Fibroblast of skin of right quadriceps (primary cell): ENCODE measurements around the gene HTR1D.
"Not testable (repeated sequence)": the region's sequence is repeated elsewhere in the genome, so short reads cannot be mapped to it uniquely, and the experiment has no call there.

Source experiments
- DNase-seq: peaks from one replicate; pipeline ENCODE4 v3.0.0-alpha.2; 2013

HTR1D gene

DNA sequence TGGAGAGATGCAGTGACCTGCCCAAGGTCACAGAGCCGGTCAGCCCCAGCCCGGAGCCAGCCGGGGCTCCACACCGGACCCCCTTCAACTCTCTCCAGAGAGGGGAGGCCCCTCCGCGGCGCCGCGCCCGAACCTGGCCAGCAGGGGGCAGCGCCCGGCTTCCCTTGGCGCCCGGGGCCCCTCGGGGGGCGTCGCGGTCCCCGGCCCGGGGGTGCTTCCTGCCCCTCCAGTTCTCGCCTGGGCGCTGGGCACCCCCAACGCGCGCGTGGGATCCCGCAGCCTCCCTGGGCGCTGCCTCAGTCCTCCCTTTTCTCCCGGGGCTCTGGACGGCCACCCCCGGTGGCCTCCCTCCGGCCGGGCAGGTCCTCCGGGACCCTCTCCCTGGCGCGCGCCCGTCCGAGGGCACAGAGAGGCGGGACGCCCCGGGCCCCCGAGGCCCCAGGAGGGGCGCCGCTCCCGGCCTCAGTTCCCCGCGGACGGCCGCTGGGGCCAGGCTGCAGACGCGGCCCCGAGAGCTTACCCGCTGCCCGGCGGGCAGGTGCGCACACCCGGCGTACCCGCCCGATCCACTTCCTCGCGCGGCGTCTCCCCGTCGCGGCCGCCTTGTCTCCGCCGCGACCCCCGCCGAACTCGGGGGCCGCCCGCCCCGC is 406 bp downstream of the HTR1D start:
- DNase-seq = no peak

DNA sequence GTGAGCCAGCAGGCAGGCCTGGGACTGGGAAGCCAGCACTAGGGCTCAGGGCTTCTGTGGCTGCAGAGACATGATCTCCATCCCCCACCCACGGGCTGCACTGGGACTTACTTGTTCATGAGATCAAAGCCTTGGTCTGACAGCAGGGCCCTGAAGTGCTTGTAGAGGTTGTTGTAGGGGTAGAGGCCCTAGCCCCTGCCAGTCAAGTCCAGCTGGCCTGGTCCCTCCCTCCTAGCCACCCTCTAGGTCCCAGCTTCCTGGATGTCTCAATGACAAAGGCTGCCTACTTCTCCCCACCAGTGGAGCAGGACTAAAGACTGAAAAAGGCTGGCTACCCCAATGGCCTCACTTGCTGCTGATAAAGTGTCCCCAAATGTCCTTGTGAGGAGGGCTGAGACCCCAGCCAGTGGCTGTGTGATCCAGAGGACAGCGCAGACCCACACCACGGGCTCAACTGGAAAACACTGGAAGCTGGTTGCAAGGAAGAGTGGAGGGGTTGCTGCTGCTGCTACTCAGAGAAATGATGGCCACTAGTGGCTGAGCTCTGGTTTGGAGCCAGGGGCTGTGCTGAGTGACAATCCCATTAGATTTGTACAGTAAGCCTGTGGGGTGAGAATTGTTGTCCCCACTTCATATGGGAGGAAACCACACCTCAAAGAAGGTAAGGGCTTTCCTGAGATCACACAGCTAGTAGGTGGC is 1.4 kb downstream of the HTR1D start:
- DNase-seq = no peak

DNA sequence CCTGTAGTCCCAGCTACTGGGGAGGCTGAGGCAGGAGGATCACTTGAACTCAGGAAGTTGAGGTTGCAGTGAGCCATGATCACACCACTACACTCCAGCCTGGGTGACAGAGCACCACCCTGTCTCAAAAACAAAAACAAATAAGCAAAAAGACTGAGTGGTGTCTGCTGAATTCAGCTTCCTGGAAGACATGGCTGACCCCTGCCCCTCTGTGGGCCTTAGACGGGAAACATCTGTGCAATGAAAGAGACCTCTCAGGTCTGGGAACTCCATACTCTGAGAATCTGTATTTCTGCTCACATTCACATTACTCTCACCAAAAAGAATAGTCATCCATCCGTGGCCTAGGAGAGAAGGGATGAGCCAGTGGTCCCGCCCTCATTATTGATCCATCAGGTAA is 2.0 kb downstream of the HTR1D start:
- DNase-seq = no peak

DNA sequence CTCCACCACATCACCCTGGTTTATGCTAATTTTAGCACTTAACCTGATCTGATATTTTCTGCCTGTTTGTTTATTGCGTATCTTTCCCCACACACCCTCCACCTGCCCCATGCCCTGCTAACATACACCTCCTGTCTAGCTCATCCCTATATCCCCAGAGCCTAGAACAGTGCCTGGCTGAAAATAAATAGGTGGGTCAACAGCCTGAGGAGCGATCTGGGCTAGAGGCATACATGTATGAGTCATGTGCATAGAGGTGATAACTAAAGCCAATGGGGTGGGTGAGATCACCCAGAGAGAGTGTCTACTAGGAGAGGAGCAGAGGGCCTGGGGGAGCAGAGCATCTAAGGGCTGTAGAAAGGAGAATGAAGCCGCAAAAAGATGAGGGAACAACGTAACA is 2.7 kb downstream of the HTR1D start:
- DNase-seq = no peak

DNA sequence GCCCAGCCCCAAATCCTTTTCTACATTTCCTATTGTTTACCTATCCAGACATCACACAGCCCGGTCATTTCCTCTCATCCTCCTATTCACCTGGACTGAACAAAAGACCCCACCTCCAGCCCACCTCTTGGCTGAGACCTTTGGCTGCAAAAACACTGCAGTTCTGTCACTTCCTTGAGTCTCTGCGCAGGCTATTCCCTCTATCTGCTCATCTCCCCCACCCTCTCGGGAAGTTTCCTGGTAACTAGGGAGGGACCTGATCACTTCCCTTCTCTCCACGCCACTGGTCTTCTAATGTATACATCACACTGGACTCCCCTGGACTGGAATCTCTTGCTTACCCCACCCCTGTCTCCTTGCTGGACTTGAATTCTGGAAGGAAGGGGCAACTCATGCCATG is 5.3 kb downstream of the HTR1D start:
- no peak for DNase-seq

DNA sequence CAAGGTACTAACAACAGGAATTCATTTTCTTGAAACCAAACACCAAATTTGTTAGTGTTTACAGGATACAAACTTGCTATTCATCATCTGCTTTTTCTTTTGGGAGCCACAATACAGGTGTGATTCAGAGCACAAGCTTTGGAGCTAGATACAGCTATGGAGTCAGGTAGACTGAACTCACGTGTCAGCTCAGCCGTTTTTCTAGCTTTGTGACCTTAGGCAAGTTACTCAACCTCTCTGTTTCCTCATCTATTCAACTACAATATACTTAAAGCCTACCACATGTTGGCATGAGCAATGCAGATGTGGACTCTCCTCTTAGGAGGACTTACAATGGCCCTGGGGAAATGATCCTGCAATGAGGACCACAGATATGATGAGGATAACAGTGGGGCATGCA is 6.3 kb downstream of the HTR1D start:
- DNase-seq = no peak

DNA sequence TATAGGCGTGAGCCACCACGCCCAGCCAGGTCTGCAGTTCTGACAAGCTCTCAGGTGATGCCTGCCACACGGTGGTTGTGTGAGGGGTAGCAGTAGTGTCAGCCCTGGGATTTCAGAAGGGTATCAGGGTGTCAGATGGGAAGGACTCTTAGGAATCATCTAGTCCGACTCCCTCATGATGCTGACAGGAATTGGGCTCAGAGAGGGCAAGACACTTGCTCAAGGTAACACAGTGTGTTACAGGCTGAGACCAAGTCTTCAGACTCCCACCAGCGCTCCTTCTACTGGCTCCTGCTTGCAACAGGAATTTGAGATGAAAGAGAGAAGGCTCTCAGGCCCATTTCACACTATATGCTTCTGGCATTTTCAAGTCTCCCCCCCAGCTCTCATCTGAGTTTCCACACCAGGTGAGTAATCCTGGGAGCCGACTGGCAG is 6.9 kb downstream of the HTR1D start:
- DNase-seq = no peak

DNA sequence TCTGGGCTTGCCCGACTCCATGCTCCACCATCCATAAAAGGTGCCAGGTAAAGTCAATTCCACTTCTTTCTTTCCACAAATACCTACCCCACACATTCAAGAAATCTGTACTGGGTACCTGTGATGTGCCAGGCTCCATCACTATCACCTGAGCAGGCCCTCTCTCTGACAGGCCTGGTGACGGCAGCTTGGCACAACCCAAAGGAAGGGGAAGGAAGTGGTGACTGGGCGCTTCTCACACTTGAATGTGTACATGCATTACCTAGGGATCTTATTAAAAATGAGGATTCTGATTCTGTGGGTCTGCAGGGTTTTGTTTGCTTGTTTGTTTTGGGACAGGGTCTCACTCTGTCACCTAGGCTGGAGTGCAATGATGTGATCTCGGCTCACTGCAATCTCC is 7.5 kb downstream of the HTR1D start:
- DNase-seq = no peak

DNA sequence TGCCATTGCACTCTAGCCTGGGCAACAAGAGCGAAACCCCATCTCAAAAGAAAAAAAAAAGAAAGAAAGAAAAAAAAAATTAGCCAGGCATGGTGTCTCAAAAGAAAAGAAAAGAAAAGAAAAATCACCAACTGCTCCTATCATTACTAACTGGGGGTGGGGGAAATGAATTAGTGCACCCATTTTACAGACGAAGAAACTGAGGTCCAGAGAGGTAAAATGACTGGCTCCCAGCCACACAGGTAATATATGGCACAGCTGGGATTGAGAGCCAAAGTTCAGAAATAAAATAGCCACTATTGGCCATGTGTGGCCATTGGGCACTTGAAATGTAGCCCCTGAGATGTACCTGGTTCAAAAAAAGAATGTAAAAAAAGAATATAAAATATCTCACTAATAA is 8.8 kb downstream of the HTR1D start:
- DNase-seq = no peak

DNA sequence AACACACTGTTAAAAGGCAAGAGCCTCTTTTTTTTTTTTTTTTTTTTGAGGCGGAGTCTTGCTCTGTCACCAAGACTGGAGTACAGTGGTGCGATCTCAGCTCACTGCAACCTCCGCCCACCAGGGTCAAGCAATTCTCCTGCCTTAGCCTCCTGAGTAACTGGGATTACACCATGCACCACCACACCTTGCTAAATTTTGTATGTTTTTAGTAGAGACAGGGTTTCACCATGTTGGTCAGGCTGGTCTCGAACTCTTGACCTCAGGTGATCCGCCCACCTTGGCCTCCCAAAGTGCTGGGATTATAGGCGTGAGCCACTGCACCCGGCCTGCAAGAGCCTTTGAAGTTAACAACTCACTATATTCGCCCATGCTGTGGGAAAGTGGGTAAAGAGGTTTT is 9.6 kb downstream of the HTR1D start:
- not testable (repeated sequence) for DNase-seq

DNA sequence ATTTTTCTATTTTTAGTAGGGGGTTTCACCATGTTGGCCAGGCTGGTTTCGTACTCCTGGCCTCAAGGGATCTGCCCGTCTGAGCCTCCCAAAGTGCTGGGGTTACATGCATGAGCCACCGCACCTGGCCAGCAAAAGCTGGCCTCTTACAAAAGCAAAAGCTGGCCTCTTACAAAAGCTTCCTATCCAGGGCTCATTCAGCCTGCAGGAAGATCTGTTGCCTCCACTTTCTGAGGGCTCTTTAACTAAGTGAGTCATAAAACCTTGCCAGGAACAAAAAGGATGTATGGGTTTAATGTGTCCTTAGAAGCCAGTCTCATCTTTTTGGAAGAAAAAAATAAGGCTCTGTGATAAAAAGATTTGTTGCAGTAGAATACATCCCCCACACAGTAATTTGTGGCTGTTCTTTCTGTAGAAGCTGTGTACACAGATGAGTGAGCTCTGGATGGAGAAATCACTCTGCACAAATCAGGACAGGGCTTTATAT is 15.0 kb downstream of the HTR1D start:
- peak; percentile 57 for DNase-seq

DNA sequence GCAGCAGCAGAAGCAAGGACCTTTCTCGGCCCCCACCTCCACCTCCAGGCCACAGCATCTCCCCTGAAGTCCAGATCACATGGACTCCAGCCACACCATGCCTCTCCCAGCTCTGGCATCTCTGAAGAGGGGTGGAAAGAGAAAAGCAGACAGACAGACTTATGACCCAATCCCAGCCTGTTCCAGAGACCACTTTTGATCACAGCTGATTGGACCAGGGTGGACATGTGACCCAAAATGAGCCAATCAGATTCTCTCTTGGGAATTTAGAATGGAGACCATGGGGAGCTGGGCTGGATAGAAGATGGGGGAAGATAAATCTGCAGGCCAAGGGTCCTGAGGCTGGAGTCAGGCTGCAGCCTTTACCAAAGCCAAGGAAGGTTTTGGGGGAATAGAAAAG is 16.4 kb downstream of the HTR1D start:
- no peak for DNase-seq

DNA sequence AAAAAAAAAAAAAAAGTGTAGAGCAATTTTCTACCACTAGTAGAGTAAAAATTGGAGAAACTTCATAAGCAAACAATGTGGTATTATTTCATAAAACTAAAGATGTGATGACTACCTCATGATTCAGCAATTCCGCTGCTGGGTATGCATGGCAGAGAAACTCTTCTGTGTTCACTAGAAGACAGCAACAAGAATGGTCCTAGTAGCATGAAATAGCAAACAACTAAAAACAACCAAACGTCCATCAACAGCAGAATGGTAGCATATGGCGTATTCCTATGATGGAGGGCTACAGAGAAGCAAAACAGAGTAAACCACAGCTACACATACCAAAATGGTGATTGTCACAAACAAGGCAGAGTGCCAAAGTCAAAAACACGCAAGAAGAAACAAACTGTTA is 18.9 kb downstream of the HTR1D start:
- peak; percentile 92 for DNase-seq

DNA sequence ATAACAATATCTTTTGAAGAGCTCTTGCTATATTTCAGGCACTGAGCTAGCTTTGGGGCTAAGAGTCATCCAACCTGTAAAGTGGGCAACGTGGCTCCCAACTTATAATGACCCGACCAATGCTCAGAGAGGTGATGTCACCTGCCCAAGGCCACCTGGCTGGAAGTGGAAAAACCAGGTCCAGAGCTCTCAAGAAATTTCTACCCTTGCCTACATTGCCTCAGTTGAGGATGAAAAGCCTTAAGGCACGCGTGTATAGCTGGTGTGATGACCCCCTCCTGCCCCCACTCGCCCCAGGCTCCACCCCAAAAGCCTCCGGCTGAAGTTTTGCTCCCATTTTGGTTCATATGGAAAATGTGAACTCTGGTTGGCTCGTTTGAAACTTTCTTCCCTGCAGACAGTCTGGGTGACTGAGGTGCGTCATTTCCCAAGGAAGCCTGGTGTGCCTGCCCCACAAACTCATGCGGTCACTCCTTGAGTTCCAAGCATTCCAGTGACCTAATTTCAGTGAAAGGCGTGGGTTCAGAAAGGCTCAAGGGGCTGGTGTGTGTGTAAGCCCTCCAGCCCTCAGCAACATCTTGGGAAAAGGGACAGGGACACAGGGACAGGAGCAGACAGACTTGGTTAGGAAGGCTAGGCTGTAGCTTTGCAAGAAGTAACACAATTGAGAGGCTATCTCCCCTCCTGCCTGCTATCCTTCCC is 20.5 kb downstream of the HTR1D start:
- DNase-seq = peak; percentile 94

DNA sequence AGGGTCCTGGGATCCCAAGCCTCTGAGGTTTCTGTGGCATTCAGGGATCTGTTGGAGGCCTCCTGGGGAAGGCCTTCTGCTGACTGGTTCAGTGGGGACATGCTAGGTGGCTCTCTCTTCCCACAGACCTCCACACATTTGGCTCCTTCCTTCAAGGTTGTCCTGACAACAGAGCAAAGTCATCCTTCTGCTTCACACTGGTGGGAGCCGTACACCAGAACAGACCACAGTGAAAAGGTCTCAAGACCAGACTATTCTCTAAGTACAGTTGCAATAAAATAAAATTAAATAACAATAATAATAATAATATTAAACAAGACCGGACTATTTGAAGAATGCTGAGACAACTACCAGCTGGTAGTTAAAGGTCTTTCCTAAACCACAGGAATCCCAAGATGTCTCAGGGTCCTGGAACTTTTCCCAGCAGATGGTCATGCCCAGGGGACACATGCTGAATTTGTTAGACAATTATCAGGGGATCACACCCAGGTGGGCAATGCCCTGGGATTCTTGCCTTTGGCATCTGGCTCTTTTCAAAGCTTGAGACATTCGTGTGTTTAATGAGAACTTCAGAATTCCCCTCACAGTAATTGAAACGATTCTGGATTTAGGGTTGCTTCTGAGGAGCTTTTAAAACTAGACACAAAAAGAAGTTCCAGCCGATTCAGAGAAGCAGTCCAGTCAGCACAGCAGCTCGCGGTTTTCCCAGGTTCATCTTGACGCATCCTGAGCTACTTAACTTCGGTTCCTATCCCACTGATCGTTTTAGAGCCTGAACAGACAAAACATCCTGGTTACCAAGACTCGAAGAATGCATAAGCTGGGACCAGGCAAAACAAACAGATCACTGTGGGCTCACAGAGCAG is 22.9 kb downstream of the HTR1D start:
- peak; percentile 87 for DNase-seq

DNA sequence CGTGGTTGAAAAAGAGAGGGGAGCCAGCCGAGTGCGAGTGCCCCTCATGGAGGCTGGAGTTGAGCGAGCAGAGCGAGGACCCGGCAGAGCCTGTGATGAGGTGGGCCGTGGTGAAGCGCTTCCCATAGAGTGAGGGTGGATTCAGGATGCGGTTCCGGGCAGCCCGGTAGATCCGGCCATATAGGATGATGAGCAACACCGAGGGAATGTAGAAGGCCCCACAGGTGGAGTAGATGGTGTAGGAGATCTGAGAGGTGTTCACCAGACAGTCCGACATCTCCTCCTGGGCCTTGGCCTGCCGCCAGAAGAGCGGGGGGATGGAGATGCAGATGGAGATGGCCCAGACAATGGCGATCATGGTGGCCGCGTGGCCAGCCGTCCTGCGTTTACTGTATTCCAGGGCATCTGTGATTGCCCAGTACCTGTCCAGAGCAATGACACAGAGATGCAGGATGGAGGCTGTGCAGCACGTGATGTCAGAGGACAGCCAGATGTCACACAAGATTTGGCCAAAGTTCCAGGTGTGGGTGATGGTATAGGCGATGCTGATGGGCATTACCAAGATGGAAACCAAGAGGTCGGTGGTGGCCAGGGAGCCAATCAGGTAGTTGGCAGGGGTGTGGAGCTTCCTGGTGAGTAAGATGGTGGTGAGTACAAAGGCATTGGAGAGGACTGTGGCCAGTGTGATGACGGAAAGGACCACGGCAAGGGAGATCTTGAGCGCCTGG is 23.7 kb downstream of the HTR1D start:
- DNase-seq = no peak

DNA sequence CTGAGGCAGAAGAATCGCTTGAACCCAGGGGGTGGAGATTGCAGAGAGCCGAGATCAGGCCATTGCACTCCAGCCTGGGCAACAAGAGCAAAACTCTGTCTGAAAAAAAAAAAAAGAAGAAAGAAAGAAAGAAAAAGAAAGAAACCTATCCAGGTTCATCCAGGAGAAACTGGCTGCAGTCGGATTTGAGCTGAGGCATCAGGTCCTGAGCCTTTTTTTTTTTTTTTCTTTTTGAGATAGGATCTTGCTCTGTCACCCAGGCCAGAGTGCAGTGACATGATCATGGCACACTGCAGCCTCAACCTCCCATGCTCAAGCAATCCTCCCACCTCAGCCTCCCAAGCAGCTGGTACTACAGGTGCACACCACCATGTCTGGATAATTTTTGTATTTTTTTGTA is 26.1 kb downstream of the HTR1D start:
- DNase-seq = no peak

DNA sequence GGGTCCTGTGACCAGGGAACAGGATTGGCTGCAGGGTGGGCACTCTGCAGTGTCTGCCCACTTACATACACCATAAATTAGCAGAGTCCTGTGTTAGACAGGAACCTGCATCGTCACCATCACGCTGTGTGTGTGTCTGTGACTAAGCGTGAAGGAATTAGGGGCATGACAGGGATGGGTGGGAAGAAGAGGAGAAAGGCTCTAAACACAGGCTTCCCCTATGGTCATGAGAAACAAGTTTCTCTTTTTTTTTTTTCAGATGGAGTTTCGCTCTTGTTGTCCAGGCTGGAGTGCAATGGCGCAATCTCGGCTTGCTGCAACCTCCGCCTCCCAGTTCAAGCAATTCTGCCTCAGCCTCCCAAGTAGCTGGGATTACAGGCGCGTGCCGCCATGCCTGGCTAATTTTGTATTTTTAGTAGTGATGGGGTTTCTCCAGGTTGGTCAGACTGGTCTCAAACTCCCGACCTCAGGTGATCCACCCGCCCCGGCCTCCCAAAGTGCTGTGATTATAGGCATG is 28.3 kb downstream of the HTR1D start:
- DNase-seq = peak; percentile 95

DNA sequence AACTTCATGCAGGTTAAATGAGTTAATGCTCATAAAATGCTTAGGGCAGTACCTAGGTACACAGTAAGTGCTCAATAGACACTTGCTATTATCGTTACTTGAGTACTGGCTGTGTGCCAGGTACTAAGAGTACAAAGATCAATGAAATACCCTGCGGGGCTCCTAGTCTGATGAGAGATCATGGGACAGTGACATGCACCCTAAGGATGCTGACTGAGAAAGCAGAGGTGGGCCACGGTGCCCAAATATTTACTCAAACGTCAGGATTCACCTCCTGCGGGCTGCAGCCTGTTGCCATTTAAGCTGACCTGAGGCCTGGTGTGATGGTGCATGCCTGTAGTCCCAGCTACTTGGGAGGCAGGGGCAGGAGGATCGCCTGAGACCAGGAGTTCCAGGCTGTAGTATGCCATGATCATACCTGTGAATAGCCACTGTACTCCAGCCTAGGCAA is 28.8 kb downstream of the HTR1D start:
- DNase-seq = no peak

DNA sequence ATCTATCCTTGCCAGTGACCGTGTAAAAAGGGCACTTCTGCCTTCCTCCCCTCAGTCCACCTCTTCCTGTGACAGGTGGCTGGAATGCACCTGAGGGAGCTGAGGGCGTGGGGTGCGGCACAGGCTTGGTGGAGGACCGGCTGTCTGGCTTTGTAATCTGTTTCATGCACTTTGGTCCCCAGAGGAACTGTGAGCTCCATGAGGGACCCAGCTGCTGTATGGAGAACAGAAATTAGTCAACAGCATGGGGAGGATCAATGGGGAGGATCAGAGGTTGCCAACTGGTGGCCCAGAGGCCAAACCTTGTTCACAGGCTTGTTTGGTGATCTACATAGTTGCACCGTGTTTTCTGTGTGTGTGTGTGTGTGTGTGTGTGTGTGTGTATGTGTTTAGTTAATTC is 29.7 kb downstream of the HTR1D start:
- DNase-seq = no peak

DNA sequence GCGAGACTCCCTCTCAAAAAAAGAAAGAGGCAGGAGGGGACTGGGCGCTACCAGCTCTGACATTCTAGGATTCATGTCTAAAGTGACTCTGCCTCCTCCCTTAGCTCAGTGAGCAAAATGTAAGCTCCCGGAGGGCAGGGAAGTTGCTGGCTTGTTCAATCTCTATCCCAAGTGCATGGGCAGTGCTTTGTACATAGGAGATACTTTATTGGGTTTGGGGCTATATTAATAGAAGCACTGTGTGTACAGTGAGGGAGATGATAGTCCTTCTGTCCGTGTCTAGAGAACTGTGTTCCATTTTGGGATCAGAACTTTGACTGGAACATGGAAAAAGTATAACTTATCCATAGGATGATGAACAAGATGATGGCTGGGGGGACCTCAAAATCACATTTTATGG is 31.9 kb downstream of the HTR1D start:
- DNase-seq = no peak
